ENCODE measurements around the gene RMI1.

RMI1 gene

Small RNAs within 50 kb of the gene (microRNA-seq; reads per million reads assigned to microRNA genes)
- gene MIR7-1, result 261 reads per million, percentile 78 among the genes with 10 or more reads in this experiment

Data from HL-60 (cell line).